MM.1S (cell line): Measurements from ENCODE around the gene LFNG.

Source experiments
- DNase-seq: peaks from one replicate; pipeline ENCODE4 v3.0.0-alpha.2; 2015
- H2AFZ ChIP-seq: fragments of 300-600 bp; sonication (generic); 2 replicates; pipeline ENCODE4 v1.6.0; 2016; ENCODE audit warnings: antibody characterized with exemption, low read length
- H3F3A ChIP-seq: fragments of 300-600 bp; sonication (generic); 2 replicates; pipeline ENCODE4 v1.6.1; 2016; ENCODE audit warnings: mild to moderate bottlenecking, antibody characterized with exemption, low read length, moderate library complexity, mixed read lengths; ENCODE audit not compliant: insufficient read depth
- H3K27ac ChIP-seq: fragments of 300-600 bp; sonication (generic); 2 replicates; pipeline ENCODE4 v1.5.1; 2016; ENCODE audit warnings: mild to moderate bottlenecking, low read length
- H3K27me3 ChIP-seq: fragments of 300-600 bp; sonication (generic); replicated peaks from 2 replicates; pipeline ENCODE4 v1.6.0; 2016; ENCODE audit warnings: low read length; ENCODE audit not compliant: insufficient read depth
- H3K36me3 ChIP-seq: fragments of 300-600 bp; sonication (generic); replicated peaks from 2 replicates; pipeline ENCODE4 v1.6.1; 2016; ENCODE audit warnings: mild to moderate bottlenecking, low read length, mixed read lengths; ENCODE audit not compliant: insufficient read depth
- H3K4me1 ChIP-seq: fragments of 300-600 bp; sonication (generic); 2 replicates; pipeline ENCODE4 v1.6.1; 2016; ENCODE audit warnings: low read length, mixed read lengths
- H3K4me2 ChIP-seq: fragments of 300-600 bp; sonication (generic); 2 replicates; pipeline ENCODE4 v1.6.0; 2016; ENCODE audit warnings: low read depth, low read length
- H3K4me3 ChIP-seq: fragments of 300-600 bp; sonication (generic); 2 replicates; pipeline ENCODE4 v1.5.1; 2016; ENCODE audit warnings: low read length, mixed read lengths
- H3K79me2 ChIP-seq: fragments of 300-600 bp; sonication (generic); 2 replicates; pipeline ENCODE4 v1.6.1; 2016; ENCODE audit warnings: mixed run types, low read length, mixed read lengths
- H3K9ac ChIP-seq: fragments of 300-600 bp; sonication (generic); 2 replicates; pipeline ENCODE4 v1.6.1; 2016; ENCODE audit warnings: low read length, mixed read lengths
- H3K9me2 ChIP-seq: fragments of 300-600 bp; sonication (generic); replicated peaks from 2 replicates; pipeline ENCODE4 v1.6.1; 2016; ENCODE audit warnings: mild to moderate bottlenecking, low read length, mixed read lengths; ENCODE audit not compliant: insufficient read depth
- H3K9me3 ChIP-seq: fragments of 300-600 bp; sonication (generic); replicated peaks from 2 replicates; pipeline ENCODE4 v1.6.1; 2016; ENCODE audit warnings: mild to moderate bottlenecking, low read length, mixed read lengths; ENCODE audit not compliant: insufficient read depth
- H4K20me1 ChIP-seq: fragments of 300-600 bp; sonication (generic); 2 replicates; pipeline ENCODE4 v1.6.1; 2016; ENCODE audit warnings: mild to moderate bottlenecking, low read length, moderate library complexity, mixed read lengths; ENCODE audit not compliant: insufficient read depth
- EZH2 ChIP-seq: fragments of 300-600 bp; sonication (generic); optimal IDR thresholded peaks from 2 replicates; pipeline ENCODE3; 2017; ENCODE audit warnings: low read depth, mild to moderate bottlenecking, antibody characterized with exemption, low read length, mixed read lengths
- EZH2phosphoT487 ChIP-seq: fragments of 300-600 bp; sonication (generic); IDR thresholded peaks from 2 replicates; pipeline ENCODE4 v1.6.1; 2018; ENCODE audit warnings: antibody characterized with exemption, low read length
- TF ChIP-seq, protein P1 (sequence below): fragments of 300-600 bp; sonication (generic); IDR thresholded peaks from 2 replicates; pipeline ENCODE4 v1.5.1; 2016; ENCODE audit warnings: antibody characterized with exemption, low read length, mixed read lengths

The LFNG gene

DNA sequence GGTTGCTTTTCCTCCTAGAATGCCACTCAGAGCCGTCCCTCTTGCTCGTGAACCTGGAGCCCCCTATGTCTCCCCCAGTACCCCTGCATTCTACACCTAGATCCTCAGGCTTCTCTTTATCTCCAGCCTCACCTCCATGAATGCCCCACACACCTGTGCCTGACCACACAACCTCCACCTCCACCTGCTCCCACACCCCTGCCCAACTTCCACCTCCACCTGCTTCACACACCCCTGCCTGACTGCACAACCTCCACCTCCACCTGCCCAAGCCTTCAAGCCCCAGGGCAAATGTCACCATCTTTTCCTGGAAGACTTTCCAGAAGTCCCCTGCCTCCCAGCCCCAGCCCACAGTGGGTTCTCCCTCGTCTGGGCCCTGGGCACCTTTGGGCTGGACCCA lies 6.9 kb upstream of the LFNG start:
- DNase-seq, result no peak
- H3K4me2 ChIP-seq, result no peak overlapping the region
- TF ChIP-seq EZH2phosphoT487 (no peak), EZH2 (no peak)
- TF ChIP-seq, protein P1, sequence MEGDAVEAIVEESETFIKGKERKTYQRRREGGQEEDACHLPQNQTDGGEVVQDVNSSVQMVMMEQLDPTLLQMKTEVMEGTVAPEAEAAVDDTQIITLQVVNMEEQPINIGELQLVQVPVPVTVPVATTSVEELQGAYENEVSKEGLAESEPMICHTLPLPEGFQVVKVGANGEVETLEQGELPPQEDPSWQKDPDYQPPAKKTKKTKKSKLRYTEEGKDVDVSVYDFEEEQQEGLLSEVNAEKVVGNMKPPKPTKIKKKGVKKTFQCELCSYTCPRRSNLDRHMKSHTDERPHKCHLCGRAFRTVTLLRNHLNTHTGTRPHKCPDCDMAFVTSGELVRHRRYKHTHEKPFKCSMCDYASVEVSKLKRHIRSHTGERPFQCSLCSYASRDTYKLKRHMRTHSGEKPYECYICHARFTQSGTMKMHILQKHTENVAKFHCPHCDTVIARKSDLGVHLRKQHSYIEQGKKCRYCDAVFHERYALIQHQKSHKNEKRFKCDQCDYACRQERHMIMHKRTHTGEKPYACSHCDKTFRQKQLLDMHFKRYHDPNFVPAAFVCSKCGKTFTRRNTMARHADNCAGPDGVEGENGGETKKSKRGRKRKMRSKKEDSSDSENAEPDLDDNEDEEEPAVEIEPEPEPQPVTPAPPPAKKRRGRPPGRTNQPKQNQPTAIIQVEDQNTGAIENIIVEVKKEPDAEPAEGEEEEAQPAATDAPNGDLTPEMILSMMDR, result no peak
- H2AFZ ChIP-seq, result no peak overlapping the region
- no peaks in the 10 kb centered on the region for H3K79me2 ChIP-seq
- H3K9ac ChIP-seq, result no peak overlapping the region
- peaks cover 5% of the 10 kb centered on the region; the same call in 1 of the 2 replicates for H3F3A ChIP-seq
- H3K27ac ChIP-seq, result no peak overlapping the region
- no peaks in the 10 kb centered on the region for H3K9me3 ChIP-seq
- peaks cover 30% of the 10 kb centered on the region for H3K27me3 ChIP-seq
- H3K4me1 ChIP-seq, result peaks cover 24% of the 10 kb centered on the region
- H3K36me3 ChIP-seq, result no peaks in the 10 kb centered on the region
- H4K20me1 ChIP-seq, result no peaks in the 10 kb centered on the region
- no peaks in the 10 kb centered on the region for H3K9me2 ChIP-seq
- no peak overlapping the region for H3K4me3 ChIP-seq

DNA sequence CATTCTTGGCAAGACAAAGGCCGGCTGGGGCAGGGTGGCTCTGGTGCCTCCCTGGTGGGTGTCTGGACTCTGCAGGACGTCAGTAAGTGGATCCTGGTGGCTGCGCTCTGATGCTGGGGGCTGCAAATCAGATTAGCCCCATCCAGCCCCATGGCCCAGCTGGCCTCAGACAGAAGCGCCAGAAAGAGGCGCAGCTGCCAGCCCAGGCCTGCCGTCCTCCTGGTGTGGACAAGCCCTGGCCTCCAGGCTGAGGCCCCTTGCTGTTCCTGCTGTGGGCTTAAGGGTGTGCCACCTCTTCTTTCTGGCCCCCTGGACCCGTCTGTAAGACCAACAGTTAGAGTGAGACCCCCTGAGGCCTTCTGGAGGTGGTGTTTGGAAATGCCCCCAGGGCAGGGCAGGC lies 5.9 kb upstream of the LFNG start:
- Histone ChIP-seq H3K4me3 (no peak overlapping the region), H3F3A (peaks cover 2% of the 10 kb centered on the region; the same call in 1 of the 2 replicates), H3K36me3 (no peaks in the 10 kb centered on the region), H3K9ac (no peak overlapping the region), H3K4me1 (peaks cover 20% of the 10 kb centered on the region), H3K79me2 (no peaks in the 10 kb centered on the region), H3K9me2 (no peaks in the 10 kb centered on the region), H3K4me2 (no peak overlapping the region), H3K27me3 (peaks cover 34% of the 10 kb centered on the region), H4K20me1 (no peaks in the 10 kb centered on the region), H3K9me3 (no peaks in the 10 kb centered on the region), H3K27ac (no peak overlapping the region), H2AFZ (no peak overlapping the region)
- TF ChIP-seq EZH2phosphoT487 (no peak), EZH2 (no peak)
- TF ChIP-seq, protein P1, result no peak
- DNase-seq, result no peak

DNA sequence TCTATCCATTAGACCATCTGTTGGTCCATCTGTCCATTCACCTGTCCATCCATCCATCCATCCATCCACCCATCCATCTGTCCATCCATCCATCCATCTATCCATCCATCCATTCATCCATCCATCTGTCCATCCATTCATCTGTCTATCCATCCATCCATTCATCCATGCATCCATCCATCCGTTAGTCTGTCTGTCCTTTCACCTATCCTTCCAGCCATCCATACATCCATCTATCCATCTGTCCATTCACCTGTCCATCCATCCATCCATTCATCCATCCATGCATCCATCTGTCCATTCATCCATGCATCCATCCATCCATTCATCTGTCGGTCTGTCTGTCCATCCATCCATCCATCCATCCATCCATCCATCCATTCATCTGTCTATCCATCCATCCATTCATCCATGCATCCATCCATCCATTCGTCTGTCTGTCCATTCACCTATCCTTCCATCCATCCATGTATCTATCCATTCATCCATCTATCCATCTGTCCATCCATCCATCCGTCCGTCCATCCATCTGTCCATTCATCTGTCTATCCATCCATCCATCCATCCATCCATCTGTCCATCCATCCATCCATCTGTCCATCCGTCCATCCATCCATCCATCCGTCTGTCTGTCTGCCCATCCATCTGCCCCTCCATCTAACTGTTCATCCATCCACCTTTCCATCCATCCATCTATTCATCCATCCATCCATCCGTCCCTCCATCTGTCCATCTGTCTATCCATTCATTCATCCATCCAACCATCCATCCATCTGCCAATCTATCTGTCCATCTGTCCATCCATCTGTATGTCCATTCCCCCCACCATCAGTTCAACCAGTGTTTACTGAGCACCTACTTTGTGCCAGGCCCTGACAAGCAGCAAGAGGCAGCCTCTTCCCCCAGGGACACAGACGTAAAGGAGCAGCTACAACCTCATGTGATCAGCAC lies 4.8 kb upstream of the LFNG start:
- Histone ChIP-seq H3F3A (no peaks in the 10 kb centered on the region), H3K4me2 (no peak overlapping the region), H3K27me3 (peaks cover 38% of the 10 kb centered on the region), H3K79me2 (no peaks in the 10 kb centered on the region), H3K9me2 (no peaks in the 10 kb centered on the region), H3K27ac (no peak overlapping the region), H2AFZ (no peak overlapping the region), H3K4me1 (peaks cover 12% of the 10 kb centered on the region), H3K9me3 (no peaks in the 10 kb centered on the region), H3K36me3 (no peaks in the 10 kb centered on the region), H3K4me3 (no peak overlapping the region), H3K9ac (no peak overlapping the region), H4K20me1 (no peaks in the 10 kb centered on the region)
- TF ChIP-seq, protein P1, result no peak
- TF ChIP-seq EZH2, result no peak
- no peak for TF ChIP-seq EZH2phosphoT487
- DNase-seq, result no peak
